A549 (cell line): ENCODE measurements around the gene C1orf141. TPM values are rescaled to one million over a fixed set of nuclear protein-coding genes. Genes with fewer than 3 reads are reported as not detected.

Experiments
- ATAC-seq, 2 experiments: fragments of 200-7000 bp in 1 of 2; fragments of >200 bp in 1 of 2; cut with Nextera tagmentation in 1 of 2; cut with Tn5 transposase in 1 of 2; 3 replicates each; pipeline versions ENCODE4 v1.8.0 to v1.9.1; 2018 to 2020; ENCODE audit warnings: mild to moderate bottlenecking in 1 of 2, moderate library complexity in 1 of 2
- CTCF ChIA-PET: fragments of 300-600 bp; sonication (Branson Sonifier 250); formaldehyde crosslinking; extraction: SDS; loops from one replicate; lab custom pipeline; 2021; ENCODE audit warnings: antibody characterized with exemption, inconsistent platforms; lab: Yijun Ruan, JAX
- POLR2A ChIA-PET: fragments of 350-600 bp; formaldehyde crosslinking; extraction: SDS; loops from one replicate; lab custom pipeline; 2021; ENCODE audit warnings: antibody characterized with exemption, inconsistent platforms; lab: Yijun Ruan, JAX
- DNase-seq, 2 experiments: peaks; one replicate each; pipeline versions ENCODE4 v3.0.0 to v3.0.0-alpha.2; 2011 to 2016; ENCODE audit warnings: low read depth in 1 of 2, low spot score in 1 of 2
- FAIRE-seq: peaks from 2 replicates; lab custom pipeline; 2011; peaks lifted over from hg19 to GRCh38; lab: Jason Lieb, UNC
- H3K27ac ChIP-seq, 2 experiments: fragments of >200 bp; sonication (Bioruptor Twin); formaldehyde crosslinking; 3 replicates each; pipeline ENCODE4 v1.5.1; 2016 to 2017
- H3K4me1 ChIP-seq: fragments of >200 bp; sonication (Bioruptor Twin); formaldehyde crosslinking; 3 replicates; pipeline ENCODE4 v1.6.1; 2016
- H3K4me2 ChIP-seq: fragments of >200 bp; sonication (Bioruptor Twin); formaldehyde crosslinking; 3 replicates; pipeline ENCODE4 v1.6.1; 2016
- H3K4me3 ChIP-seq: fragments of >200 bp; sonication (Bioruptor Twin); formaldehyde crosslinking; 3 replicates; pipeline ENCODE4 v1.5.1; 2016
- H3K9me3 ChIP-seq: fragments of >200 bp; sonication (Bioruptor Twin); formaldehyde crosslinking; 3 replicates; pipeline ENCODE4 v1.6.1; 2016
- BHLHE40 ChIP-seq: IDR thresholded peaks from 2 replicates; pipeline ENCODE4 v1.6.1; 2012; ENCODE audit warnings: low read depth, low read length, inconsistent platforms
- CEBPB ChIP-seq, 2 experiments: fragments of >200 bp in 1 of 2; sonication (Bioruptor Twin) in 1 of 2; formaldehyde crosslinking in 1 of 2; IDR thresholded peaks; 2 replicates each; pipeline ENCODE4 v1.6.1; 2012 to 2016
- CHD2 ChIP-seq: fragments of 150-350 bp; IDR thresholded peaks from 2 replicates; pipeline ENCODE4 v1.6.1; 2014; ENCODE audit warnings: low read length; ENCODE audit not compliant: partially characterized antibody
- EHF ChIP-seq: fragments of 250-450 bp; sonication (Bioruptor Pico); IDR thresholded peaks from 2 replicates; pipeline ENCODE4 v1.5.0; 2020; ENCODE audit warnings: mild to moderate bottlenecking
- EP300 ChIP-seq, 2 experiments: fragments of >200 bp; sonication (Bioruptor Twin); formaldehyde crosslinking; IDR thresholded peaks; 2 replicates in 1 of 2; 3 replicates in 1 of 2; pipeline ENCODE4 v1.6.1; 2016 to 2017
- ESRRA ChIP-seq: fragments of 150-350 bp; IDR thresholded peaks from 2 replicates; pipeline ENCODE4 v1.6.1; 2014; ENCODE audit warnings: mild to moderate bottlenecking, low read length, borderline replicate concordance
- FOSB ChIP-seq: fragments of 250-450 bp; sonication (Bioruptor Pico); IDR thresholded peaks from 2 replicates; pipeline ENCODE4 v1.5.0; 2020; ENCODE audit warnings: mild to moderate bottlenecking, moderate library complexity
- FOSL2 ChIP-seq, 2 experiments: fragments of 450-650 bp in 1 of 2; fragments of >200 bp in 1 of 2; sonication (Bioruptor Twin) in 1 of 2; formaldehyde crosslinking; IDR thresholded peaks; 2 replicates each; pipeline versions ENCODE4 v1.5.0 to v1.6.1; 2016 to 2020; ENCODE audit warnings: mild to moderate bottlenecking in 1 of 2, moderate library complexity in 1 of 2
- JUN ChIP-seq, 2 experiments: fragments of >200 bp; sonication (Bioruptor Twin); formaldehyde crosslinking; IDR thresholded peaks; 2 replicates in 1 of 2; 3 replicates in 1 of 2; pipeline ENCODE4 v1.6.1; 2016 to 2017
- MAFK ChIP-seq: fragments of 450-650 bp; IDR thresholded peaks from 2 replicates; pipeline ENCODE4 v1.6.1; 2014; ENCODE audit not compliant: partially characterized antibody
- MYC ChIP-seq: IDR thresholded peaks from 2 replicates; pipeline ENCODE4 v1.6.1; 2012; ENCODE audit warnings: mild to moderate bottlenecking, inconsistent platforms, low read length, improper control_type of control experiment, borderline replicate concordance
- NFE2L2 ChIP-seq: fragments of 150-350 bp; conservative IDR thresholded peaks from 2 replicates; pipeline ENCODE4 v1.6.1; 2014; ENCODE audit warnings: low read length
- NPAS2 ChIP-seq: fragments of 250-450 bp; sonication (Bioruptor Pico); IDR thresholded peaks from 2 replicates; pipeline ENCODE4 v1.8.0; 2022; ENCODE audit warnings: mild to moderate bottlenecking, moderate library complexity, borderline replicate concordance
- PHF8 ChIP-seq: fragments of 200-600 bp; sonication (generic); IDR thresholded peaks from 2 replicates; pipeline ENCODE4 v1.6.1; 2016; ENCODE audit warnings: low read depth, mild to moderate bottlenecking, antibody characterized with exemption, moderate library complexity, borderline replicate concordance
- POLR2A ChIP-seq: IDR thresholded peaks from 2 replicates; pipeline ENCODE4 v1.6.1; 2012; ENCODE audit warnings: mild to moderate bottlenecking, low read length
- POLR2AphosphoS2 ChIP-seq: conservative IDR thresholded peaks from 2 replicates; pipeline ENCODE4 v1.6.1; 2012; ENCODE audit warnings: low read length, improper control_type of control experiment, inconsistent platforms
- RAD21 ChIP-seq, 2 experiments: fragments of >200 bp in 1 of 2; sonication (Bioruptor Twin) in 1 of 2; formaldehyde crosslinking in 1 of 2; IDR thresholded peaks in 1 of 2; conservative IDR thresholded peaks in 1 of 2; 2 replicates in 1 of 2; 3 replicates in 1 of 2; pipeline ENCODE4 v1.6.1; 2012 to 2018; ENCODE audit warnings: inconsistent platforms in 1 of 2
- RCOR1 ChIP-seq: fragments of 150-350 bp; IDR thresholded peaks from 2 replicates; pipeline ENCODE4 v1.6.1; 2014; ENCODE audit warnings: antibody characterized with exemption, low read length, low read depth
- RNF2 ChIP-seq: fragments of 200-600 bp; sonication (generic); IDR thresholded peaks from 2 replicates; pipeline ENCODE4 v1.6.1; 2016; ENCODE audit warnings: low read depth, mild to moderate bottlenecking, antibody characterized with exemption, moderate library complexity, borderline replicate concordance
- ZFP36 ChIP-seq: fragments of 450-650 bp; IDR thresholded peaks from 2 replicates; pipeline ENCODE4 v1.6.1; 2014; ENCODE audit warnings: borderline replicate concordance; ENCODE audit not compliant: partially characterized antibody
- ZSCAN20 ChIP-seq: fragments of 250-450 bp; sonication (Bioruptor Pico); IDR thresholded peaks from 2 replicates; pipeline ENCODE4 v1.8.0; 2022; ENCODE audit warnings: mild to moderate bottlenecking, moderate library complexity
- WGBS: methylation state at CpG from one replicate; pipeline ENCODE4 v1.1.6; 2017; ENCODE audit errors: missing lambda C conversion rate; 5-methylcytosine and 5-hydroxymethylcytosine counted together
- polyA plus RNA-seq, 4 experiments: library from polyadenylated mRNA; depleted of rRNA in 3 of 4; stranded (reverse); fragments of >200 nt; fragmentation: RNase III in 1 of 4; extraction: RNeasy Plus Mini Kit Qiagen cat#74134 plus additional on column Dnase treatment in 1 of 4; gene quantifications; 2 replicates in 3 of 4; 3 replicates in 1 of 4; pipeline ENCODE4 v1.2.3, GENCODE V29; 2011 to 2017
- TF ChIP-seq, protein P1 (sequence below): fragments of >200 bp; sonication (Bioruptor Twin); formaldehyde crosslinking; IDR thresholded peaks from 3 replicates; pipeline ENCODE4 v1.6.1; 2016
- TF ChIP-seq, protein P2 (sequence below): IDR thresholded peaks from 2 replicates; pipeline ENCODE4 v1.6.1; 2012

The C1orf141 gene
- polyA plus RNA-seq, 2 of the 4 experiments (the other 2 are of a cell fraction), result not detected

DNA sequence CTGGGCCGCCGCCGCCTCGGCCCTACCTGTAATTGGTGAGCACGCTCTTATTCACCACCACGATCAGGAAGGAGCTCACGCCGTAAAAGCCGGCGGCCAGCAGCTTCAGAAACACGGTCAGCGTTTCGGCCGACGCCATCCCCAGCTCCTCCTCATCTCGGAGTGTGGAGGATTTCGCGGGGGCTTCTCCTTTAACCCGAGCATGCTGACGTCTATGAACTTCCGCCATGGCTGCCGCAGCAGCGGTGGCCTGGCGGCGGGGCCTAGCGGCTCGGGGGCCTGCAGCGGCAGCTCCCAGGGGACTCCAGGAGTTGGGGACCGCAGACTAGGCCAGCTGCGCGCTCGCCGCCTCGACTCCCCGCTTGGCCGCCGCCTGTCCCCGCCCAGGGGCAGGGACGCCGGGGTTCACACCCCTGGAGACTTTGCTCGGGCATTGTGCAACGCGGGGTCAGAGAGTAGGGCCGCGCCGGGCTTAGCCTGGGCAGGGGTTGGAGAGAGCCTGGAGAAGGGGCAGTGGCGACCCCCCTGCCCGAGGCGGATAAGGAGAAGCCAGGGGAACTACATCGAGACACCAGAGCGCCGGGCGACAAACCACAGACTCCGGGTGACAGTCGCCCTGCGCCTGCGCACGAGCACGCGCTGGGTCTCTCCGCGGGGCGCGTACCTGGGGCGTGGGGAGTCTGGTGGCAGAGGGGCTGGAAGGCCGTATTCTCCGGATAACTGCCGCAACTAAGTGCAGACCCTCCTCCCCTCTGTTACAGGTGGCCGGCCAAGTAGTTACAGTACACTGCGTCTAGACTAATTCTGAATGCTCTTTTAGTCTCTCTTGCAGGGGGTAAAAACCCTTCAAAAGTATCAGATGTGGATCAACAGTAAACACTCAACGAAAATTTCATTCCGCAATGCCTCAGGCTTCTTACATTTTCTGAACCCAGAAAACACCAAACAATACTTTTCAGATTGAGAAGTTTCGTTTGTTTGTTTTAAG, 80.7 kb downstream of the C1orf141 start, which contains the start of gene SLC35D1:
TSS of gene SLC35D1 (minus strand) at position 364 of the 988 bp plus-strand sequence. CDS start at position 229, 135 bp downstream.
- peak; percentile 84 to 90 for ATAC-seq
- DNase-seq, result peak; percentile 54 to 69
- no peak for FAIRE-seq

DNA sequence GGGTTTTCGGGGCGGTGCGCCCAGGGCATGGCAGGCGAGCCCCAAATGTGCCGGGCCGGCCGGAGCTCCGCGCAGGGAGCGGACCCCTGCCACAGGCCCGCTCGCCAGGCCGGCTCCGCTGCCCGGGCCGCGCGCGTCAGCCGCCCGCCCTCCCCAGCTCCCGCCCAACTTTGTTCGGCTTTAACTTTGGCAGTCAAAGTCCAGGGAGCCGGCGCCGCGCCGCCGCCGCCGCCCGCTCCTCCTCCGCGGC, 81.3 kb downstream of the C1orf141 start:
- Histone ChIP-seq H3K4me2 (peak overlapping the region; percentile 77), H3K9me3 (no peaks in the 10 kb centered on the region), H3K4me1 (peaks cover 8% of the 10 kb centered on the region), H3K4me3 (peak overlapping the region; percentile 87), H3K27ac (peak overlapping the region; percentile 86 to 97)
- TF ChIP-seq CEBPB (IDR thresholded peaks at IDR 0.05) (no peak), POLR2AphosphoS2 (no peak), NPAS2 (CRISPR knock-in tag) (no peak), MAFK (no peak), CHD2 (no peak)
- ATAC-seq (peak; percentile 78), DNase-seq (peak in 1 of 2 experiments; percentile 19), FAIRE-seq (no peak)
- ChIA-PET CTCF (interaction anchor here (0.8 to 2.3 kb wide), 3 partner anchors 19 to 95 kb away, joined by 3 to 14 read pairs (median 3); no protein-coding TSS in a partner anchor), POLR2A (interaction anchor here (0.6 to 1.3 kb wide), 4 partner anchors 82 to 355 kb away, joined by 3 to 6 read pairs (median 6); partner anchors contain the start of genes DNAI4 and MIER1)
- WGBS, result no CpG with 5 or more reads among the region's 34 CpGs

More for the DNA sequence above, 80.7 kb downstream of the C1orf141 start, which contains the start of gene SLC35D1:
- peak within 1 kb of the TSS; percentile 86 to 97 for H3K27ac ChIP-seq
- TF ChIP-seq, protein P1, sequence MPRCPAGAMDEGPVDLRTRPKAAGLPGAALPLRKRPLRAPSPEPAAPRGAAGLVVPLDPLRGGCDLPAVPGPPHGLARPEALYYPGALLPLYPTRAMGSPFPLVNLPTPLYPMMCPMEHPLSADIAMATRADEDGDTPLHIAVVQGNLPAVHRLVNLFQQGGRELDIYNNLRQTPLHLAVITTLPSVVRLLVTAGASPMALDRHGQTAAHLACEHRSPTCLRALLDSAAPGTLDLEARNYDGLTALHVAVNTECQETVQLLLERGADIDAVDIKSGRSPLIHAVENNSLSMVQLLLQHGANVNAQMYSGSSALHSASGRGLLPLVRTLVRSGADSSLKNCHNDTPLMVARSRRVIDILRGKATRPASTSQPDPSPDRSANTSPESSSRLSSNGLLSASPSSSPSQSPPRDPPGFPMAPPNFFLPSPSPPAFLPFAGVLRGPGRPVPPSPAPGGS, result no peak
- TF ChIP-seq ZFP36, result no peak
- no peak for TF ChIP-seq ESRRA
- no peak for TF ChIP-seq EP300 (IDR thresholded peaks at IDR 0.05)
- no peak for TF ChIP-seq EHF (CRISPR knock-in tag)
- TF ChIP-seq ZSCAN20 (CRISPR knock-in tag), result no peak
- TF ChIP-seq CEBPB (IDR thresholded peaks at IDR 0.05), result peak; percentile 61 to 89; a peak in 3 of 4 replicates
- TF ChIP-seq RCOR1, result no peak
- TF ChIP-seq FOSB (CRISPR knock-in tag), result no peak
- TF ChIP-seq BHLHE40, result no peak
- TF ChIP-seq FOSL2 (IDR thresholded peaks at IDR 0.05), result no peak
- TF ChIP-seq FOSL2 (CRISPR knock-in tag; IDR thresholded peaks at IDR 0.05), result no peak
- TF ChIP-seq RNF2, result no peak; the same call in 1 of the 2 replicates
- TF ChIP-seq JUN (IDR thresholded peaks at IDR 0.05), result peak; percentile 35 to 60; a peak in 3 of 5 replicates
- TF ChIP-seq, protein P2, sequence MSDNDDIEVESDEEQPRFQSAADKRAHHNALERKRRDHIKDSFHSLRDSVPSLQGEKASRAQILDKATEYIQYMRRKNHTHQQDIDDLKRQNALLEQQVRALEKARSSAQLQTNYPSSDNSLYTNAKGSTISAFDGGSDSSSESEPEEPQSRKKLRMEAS, result peak; percentile 55
- peak; percentile 6 for TF ChIP-seq POLR2A
- TF ChIP-seq NFE2L2, result no peak
- peak; percentile 92 for TF ChIP-seq PHF8
- no peak for TF ChIP-seq RAD21 (conservative IDR thresholded peaks at IDR 0.05 in 1 of 2, IDR thresholded peaks at IDR 0.05 in 1 of 2)
- no peak for TF ChIP-seq MYC
- H3K4me2 ChIP-seq, result peak within 1 kb of the TSS; percentile 77
- peak within 1 kb of the TSS; percentile 87 for H3K4me3 ChIP-seq
- ChIA-PET POLR2A (interaction anchor here (0.6 to 1.3 kb wide), 4 partner anchors 81 to 356 kb away, joined by 3 to 6 read pairs (median 6); partner anchors contain the start of genes DNAI4 and MIER1), CTCF (interaction anchor here (0.6 to 2.3 kb wide), 4 partner anchors 19 to 95 kb away, joined by 3 to 14 read pairs (median 3); no protein-coding TSS in a partner anchor)
- WGBS, result 4% methylated on average over 19 of the region's 73 CpGs
- H3K9me3 ChIP-seq, result no peaks in the 10 kb centered on the region
- peaks cover 14% of the 10 kb centered on the region for H3K4me1 ChIP-seq
